SK-N-SH (cell line): ENCODE measurements around the gene IRF2. TPM values are rescaled to one million over a fixed set of nuclear protein-coding genes. Genes with fewer than 3 reads are reported as not detected.

Experiments
- CTCF ChIA-PET: fragments of 300-600, 350-600 bp; formaldehyde crosslinking; extraction: SDS; loops from one replicate; lab custom pipeline; 2021; lab: Yijun Ruan, JAX
- POLR2A ChIA-PET: fragments of 350-600 bp; sonication (Branson Sonifier 250); formaldehyde crosslinking; extraction: SDS; loops from one replicate; lab custom pipeline; 2020; ENCODE audit warnings: antibody characterized with exemption, inconsistent platforms; lab: Yijun Ruan, JAX
- DNase-seq: peaks from one replicate; pipeline ENCODE4 v3.0.0; 2012
- H2AFZ ChIP-seq: fragments of 200-600 bp; sonication (generic); 2 replicates; pipeline ENCODE4 v1.8.1; 2016; ENCODE audit warnings: antibody characterized with exemption, mild to moderate bottlenecking, low read depth
- H3F3A ChIP-seq: fragments of 200-600 bp; sonication (generic); replicated peaks from 2 replicates; pipeline ENCODE3; 2016; ENCODE audit warnings: antibody characterized with exemption, mild to moderate bottlenecking; ENCODE audit not compliant: insufficient read depth
- H3K27ac ChIP-seq, 2 experiments: fragments of 200-500 bp in 1 of 2; fragments of 200-600 bp in 1 of 2; sonication (Bioruptor generic) in 1 of 2; sonication (generic), shearing (Covaris generic) in 1 of 2; 2 replicates each; pipeline versions ENCODE4 v1.5.1 to v1.6.1; 2014 to 2016; ENCODE audit warnings: low read depth in 2 of 2, inconsistent platforms in 1 of 2, low read length in 1 of 2, mild to moderate bottlenecking in 1 of 2, mixed read lengths in 1 of 2
- H3K27me3 ChIP-seq: fragments of 200-600 bp; sonication (generic), shearing (Covaris generic); 2 replicates; pipeline ENCODE4 v1.6.1; 2016; ENCODE audit warnings: mixed run types; ENCODE audit not compliant: insufficient read depth
- H3K36me3 ChIP-seq, 2 experiments: fragments of 200-500 bp in 1 of 2; fragments of 200-600 bp in 1 of 2; sonication (Bioruptor generic) in 1 of 2; sonication (generic) in 1 of 2; replicated peaks in 1 of 2; 2 replicates each; pipeline versions ENCODE3 to v1.5.1; 2014 to 2016; ENCODE audit warnings: low read length in 1 of 2, mild to moderate bottlenecking in 1 of 2; ENCODE audit not compliant: insufficient read depth in 2 of 2, control insufficient read depth in 1 of 2
- H3K4me1 ChIP-seq, 2 experiments: fragments of 200-500 bp in 1 of 2; fragments of 200-600 bp in 1 of 2; sonication (Bioruptor generic) in 1 of 2; sonication (generic), shearing (Covaris generic) in 1 of 2; 2 replicates each; pipeline versions ENCODE4 v1.5.1 to v1.6.1; 2014 to 2016; ENCODE audit warnings: low read depth in 1 of 2, low read length in 1 of 2, mixed run types in 1 of 2; ENCODE audit not compliant: insufficient read depth in 2 of 2, control insufficient read depth in 1 of 2
- H3K4me2 ChIP-seq: fragments of 200-600 bp; sonication (generic), shearing (Covaris generic); 2 replicates; pipeline ENCODE4 v1.6.1; 2017; ENCODE audit warnings: mixed run types
- H3K4me3 ChIP-seq, 2 experiments: fragments of 200-500 bp in 1 of 2; fragments of 200-600 bp in 1 of 2; sonication (Bioruptor generic) in 1 of 2; sonication (generic), shearing (Covaris generic) in 1 of 2; 2 replicates each; pipeline versions ENCODE4 v1.5.1 to v1.8.1; 2014 to 2016; ENCODE audit warnings: low read depth in 2 of 2, inconsistent platforms in 1 of 2, low read length in 1 of 2, mild to moderate bottlenecking in 1 of 2, mixed read lengths in 1 of 2, moderate library complexity in 1 of 2
- H3K79me2 ChIP-seq: fragments of 200-600 bp; sonication (generic); 2 replicates; pipeline ENCODE4 v1.8.1; 2017; ENCODE audit warnings: mild to moderate bottlenecking; ENCODE audit not compliant: insufficient read depth
- H3K9ac ChIP-seq: fragments of 200-600 bp; sonication (generic); 2 replicates; pipeline ENCODE4 v1.6.1; 2017; ENCODE audit warnings: mixed run types
- H3K9me2 ChIP-seq: fragments of 200-600 bp; sonication (generic); 2 replicates; pipeline ENCODE4 v1.6.1; 2017; ENCODE audit warnings: mixed run types
- H3K9me3 ChIP-seq: fragments of 200-600 bp; sonication (generic); 2 replicates; pipeline ENCODE4 v1.6.1; 2017; ENCODE audit warnings: mixed run types, mild to moderate bottlenecking, moderate library complexity
- H4K20me1 ChIP-seq: fragments of 200-600 bp; sonication (generic); 2 replicates; pipeline ENCODE4 v1.6.1; 2017; ENCODE audit warnings: mild to moderate bottlenecking, mixed run types; ENCODE audit not compliant: insufficient read depth
- ELF1 ChIP-seq: IDR thresholded peaks from 2 replicates; pipeline ENCODE4 v1.4.0; 2012
- FOXJ3 ChIP-seq: sonication (generic); formaldehyde crosslinking; IDR thresholded peaks from 2 replicates; pipeline ENCODE4 v1.5.1; 2020; ENCODE audit warnings: mild to moderate bottlenecking, missing genetic modification reagents
- GABPA ChIP-seq: IDR thresholded peaks from 2 replicates; pipeline ENCODE4 v1.4.0; 2012; ENCODE audit warnings: low read depth, mild to moderate bottlenecking
- IRF3 ChIP-seq: fragments of 150-350 bp; IDR thresholded peaks from 2 replicates; pipeline ENCODE4 v1.6.1; 2016; ENCODE audit warnings: mild to moderate bottlenecking, low read depth, low read length
- JUND ChIP-seq: IDR thresholded peaks from 2 replicates; pipeline ENCODE4 v1.4.0; 2012
- MAX ChIP-seq: IDR thresholded peaks from 2 replicates; pipeline ENCODE4 v1.4.0; 2012; ENCODE audit warnings: low read depth
- MXI1 ChIP-seq: IDR thresholded peaks from 2 replicates; pipeline ENCODE4 v1.6.1; 2012; ENCODE audit warnings: mild to moderate bottlenecking, low read depth, low read length, improper control_type of control experiment
- NFIC ChIP-seq: IDR thresholded peaks from 2 replicates; pipeline ENCODE4 v1.4.0; 2012; ENCODE audit warnings: borderline replicate concordance
- REST ChIP-seq: IDR thresholded peaks from 2 replicates; pipeline ENCODE4 v1.6.1; 2012; ENCODE audit warnings: mild to moderate bottlenecking, low read depth, low read length, moderate library complexity
- SMC3 ChIP-seq: IDR thresholded peaks from 2 replicates; pipeline ENCODE4 v1.6.1; 2012; ENCODE audit warnings: low read depth, low read length, improper control_type of control experiment
- TAF1 ChIP-seq: IDR thresholded peaks from 2 replicates; pipeline ENCODE4 v1.6.1; 2012; ENCODE audit warnings: low read depth, mild to moderate bottlenecking, low read length, moderate library complexity, borderline replicate concordance
- TCF12 ChIP-seq: IDR thresholded peaks from 2 replicates; pipeline ENCODE4 v1.4.0; 2012
- ZBTB33 ChIP-seq: IDR thresholded peaks from 2 replicates; pipeline ENCODE4 v1.4.0; 2012; ENCODE audit warnings: low read depth, borderline replicate concordance
- WGBS: methylation state at CpG from one replicate; pipeline ENCODE4 v1.1.6; 2017; ENCODE audit warnings: low lambda C conversion rate; 5-methylcytosine and 5-hydroxymethylcytosine counted together
- polyA plus RNA-seq, 3 experiments: library from polyadenylated mRNA; depleted of rRNA; stranded (reverse); fragments of >200 nt; gene quantifications; 2 replicates each; pipeline ENCODE4 v1.2.3, GENCODE V29; 2012

The IRF2 gene
- polyA plus RNA-seq, 1 of the 3 experiments (the other 2 are of a cell fraction), result 23.3 TPM

- Histone ChIP-seq H3K36me3 (peaks cover 0 to 3% of the 10 kb centered on the region in 2 experiments), H3K27me3 (no peaks in the 10 kb centered on the region), H3K27ac (peak overlapping the region; percentile 72 to 95), H4K20me1 (no peaks in the 10 kb centered on the region; the same call in 1 of the 2 replicates), H3K79me2 (peaks cover 89% of the 10 kb centered on the region), H3K4me2 (peak overlapping the region; percentile 72)
- CTCF ChIA-PET, result interaction anchor here (1.2 to 1.6 kb wide), 2 partner anchors 21 to 189 kb away, joined by 3 to 4 read pairs; no protein-coding TSS in a partner anchor
- DNase-seq, result no peak
- peak; percentile 60; the same call in 1 of the 2 replicates for TF ChIP-seq TAF1
- TF ChIP-seq GABPA, result peak; percentile 47
- TF ChIP-seq MAX, result peak; percentile 70
- no peak; the same call in 1 of the 2 replicates for TF ChIP-seq ELF1
- 0 out of 2 replicates have a peak, but pooled peaks have one; percentile 6 for TF ChIP-seq TCF12
- no peak for TF ChIP-seq NFIC
- TF ChIP-seq MXI1, result no peak
- TF ChIP-seq, all 33 proteins: peak for 4
- peaks cover 37 to 54% of the 10 kb centered on the region in 2 experiments; a peak in 3 of 4 replicates for H3K4me1 ChIP-seq
- H3K9me3 ChIP-seq, result no peaks in the 10 kb centered on the region
- WGBS, result 23% methylated on average over 9 of the region's 10 CpGs
- POLR2A ChIA-PET, result no interaction called here
- H3K9me2 ChIP-seq, result no peaks in the 10 kb centered on the region
- H3F3A ChIP-seq, result no peaks in the 10 kb centered on the region
- peak overlapping the region in 1 of 2 experiments; percentile 36; a peak in 2 of 4 replicates for H3K4me3 ChIP-seq
- H3K9ac ChIP-seq, result peak overlapping the region; percentile 42; the same call in 1 of the 2 replicates
- no peak overlapping the region for H2AFZ ChIP-seq
These were observed 20.8 kb downstream of the IRF2 start for GRCh38 chr4:184453365-184454160.

GRCh38 chr4:184452740-184453139, 21.6 kb downstream of the IRF2 start:
- peaks cover 2% of the 10 kb centered on the region; the same call in 1 of the 2 replicates for H4K20me1 ChIP-seq

GRCh38 chr4:184451726-184452125, 22.6 kb downstream of the IRF2 start:
- Histone ChIP-seq H3K4me3 (no peak overlapping the region), H4K20me1 (0 out of 2 replicates have a peak, but pooled peaks cover 4% of the 10 kb centered on the region), H3K4me1 (peaks cover 33 to 50% of the 10 kb centered on the region in 2 experiments; a peak in 3 of 4 replicates), H3K27ac (peak overlapping the region in 1 of 2 experiments; percentile 95; a peak in 2 of 4 replicates), H2AFZ (no peak overlapping the region), H3F3A (no peaks in the 10 kb centered on the region), H3K9me2 (no peaks in the 10 kb centered on the region), H3K9ac (no peak overlapping the region), H3K36me3 (peaks cover 0 to 5% of the 10 kb centered on the region in 2 experiments), H3K9me3 (no peaks in the 10 kb centered on the region), H3K4me2 (no peak overlapping the region), H3K27me3 (no peaks in the 10 kb centered on the region), H3K79me2 (peaks cover 89% of the 10 kb centered on the region)
- CTCF ChIA-PET, result no interaction called here
- POLR2A ChIA-PET, result interaction anchor here (1.2 kb wide), 1 partner anchor 23 kb away, joined by 3 read pairs; no protein-coding TSS in a partner anchor
- DNase-seq, result peak; percentile 66
- TF ChIP-seq MXI1 (0 out of 2 replicates have a peak, but pooled peaks have one; percentile 11), ZBTB33 (no peak), REST (no peak), IRF3 (no peak), FOXJ3 (0 out of 2 replicates have a peak, but pooled peaks have one; percentile 48), SMC3 (no peak)

More at GRCh38 chr4:184452740-184453139, 21.6 kb downstream of the IRF2 start:
- H3K79me2 ChIP-seq, result peaks cover 89% of the 10 kb centered on the region
- no peak overlapping the region for H3K4me3 ChIP-seq
- ChIA-PET CTCF (interaction anchor here (1.2 kb wide), 1 partner anchor 188 kb away, joined by 4 read pairs; no protein-coding TSS in a partner anchor), POLR2A (no interaction called here)
- no peaks in the 10 kb centered on the region for H3K9me2 ChIP-seq
- no peak overlapping the region for H3K4me2 ChIP-seq
- no peaks in the 10 kb centered on the region for H3F3A ChIP-seq
- no peaks in the 10 kb centered on the region for H3K9me3 ChIP-seq
- peaks cover 0 to 5% of the 10 kb centered on the region in 2 experiments for H3K36me3 ChIP-seq
- no peak overlapping the region for H3K9ac ChIP-seq
- peak overlapping the region in 1 of 2 experiments; percentile 95; a peak in 3 of 4 replicates for H3K27ac ChIP-seq
- H2AFZ ChIP-seq, result no peak overlapping the region
- no peaks in the 10 kb centered on the region for H3K27me3 ChIP-seq
- peaks cover 37 to 51% of the 10 kb centered on the region in 2 experiments; a peak in 3 of 4 replicates for H3K4me1 ChIP-seq
- no peak for DNase-seq
- no peak for TF ChIP-seq JUND
